NCI-H1105 treated with DMSO at 0.1 percent for 48 hours (cell line): ENCODE data around the gene GLIS1.

Source experiments
- DNase-seq: peaks from one replicate; lab custom pipeline; 2025; lab: John Stamatoyannopoulos, UW

The GLIS1 gene

DNA sequence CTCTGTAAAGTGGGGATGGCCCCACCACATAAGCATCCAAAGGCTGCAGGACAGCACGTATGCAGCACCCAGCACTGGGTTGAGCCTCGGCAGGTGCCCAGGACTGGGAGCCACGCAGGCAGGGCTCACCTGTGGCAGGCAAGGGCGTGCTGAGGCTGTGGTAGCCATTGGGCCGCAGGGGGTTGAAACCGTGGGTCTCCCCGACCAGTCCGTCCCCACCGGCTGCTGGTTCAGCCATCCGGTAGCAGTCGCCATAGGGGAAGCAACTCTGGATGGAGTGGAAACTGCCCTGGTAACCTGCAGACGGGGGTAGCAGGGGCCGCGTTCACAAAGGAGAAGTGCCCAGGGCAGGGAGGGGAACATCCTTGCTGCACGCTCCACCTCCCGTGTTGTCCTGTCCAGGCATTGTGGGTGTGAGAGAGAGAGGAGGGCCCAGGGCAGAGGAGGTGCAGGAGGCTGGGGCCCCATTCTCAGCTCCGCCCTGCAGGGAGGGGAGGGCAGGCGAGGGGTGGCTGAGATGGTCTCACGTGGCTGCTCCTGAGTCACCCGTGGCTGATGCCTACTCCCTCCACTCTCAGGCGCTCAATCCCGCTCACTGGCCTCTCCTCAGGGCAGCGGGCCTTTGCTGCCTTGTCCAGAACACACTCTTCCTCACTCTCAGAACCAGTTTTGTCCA is 229.8 kb downstream of the GLIS1 start:
- no peak for DNase-seq

GRCh38 chr1:53508056-53508990 is 230.6 kb downstream of the GLIS1 start:
- DNase-seq = no peak

GRCh38 chr1:53507116-53507820 is 231.7 kb downstream of the GLIS1 start:
- no peak for DNase-seq

DNA sequence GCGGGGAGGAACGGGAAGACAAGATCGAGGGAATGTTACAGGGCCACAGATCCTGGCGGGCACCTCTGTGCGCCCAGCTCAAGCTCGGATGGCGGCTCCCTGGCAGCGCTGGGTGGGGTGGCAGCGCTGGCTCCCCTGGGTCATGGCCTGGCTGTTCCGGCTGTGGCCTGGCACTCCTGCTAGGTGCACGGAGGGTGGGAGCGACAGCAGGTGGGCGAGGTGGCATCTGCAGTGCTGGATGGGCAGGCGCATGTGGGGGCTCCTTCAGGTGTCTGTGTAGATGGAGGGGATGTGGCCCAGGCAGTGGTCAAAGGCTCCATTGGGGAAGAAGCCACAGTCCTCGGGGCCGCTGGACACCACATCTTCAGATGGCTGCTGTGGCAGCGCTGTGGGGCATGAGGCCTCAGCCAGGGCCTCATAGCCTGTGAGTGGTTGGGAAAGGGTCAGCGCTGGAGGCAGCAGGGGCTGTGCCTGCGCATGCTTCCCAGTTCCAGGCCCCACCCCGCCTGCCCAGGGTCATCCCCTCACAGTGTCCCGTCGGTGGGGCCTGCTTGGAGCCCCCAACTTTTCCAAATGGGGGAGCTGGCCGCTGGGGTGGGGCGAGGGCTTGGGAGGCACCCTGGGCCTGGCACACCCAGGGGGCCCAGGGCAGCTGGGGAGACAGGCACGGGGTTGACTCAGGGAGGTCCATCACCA is 232.5 kb downstream of the GLIS1 start:
- DNase-seq = no peak

GRCh38 chr1:53505891-53506290 is 233.1 kb downstream of the GLIS1 start:
- DNase-seq = no peak

DNA sequence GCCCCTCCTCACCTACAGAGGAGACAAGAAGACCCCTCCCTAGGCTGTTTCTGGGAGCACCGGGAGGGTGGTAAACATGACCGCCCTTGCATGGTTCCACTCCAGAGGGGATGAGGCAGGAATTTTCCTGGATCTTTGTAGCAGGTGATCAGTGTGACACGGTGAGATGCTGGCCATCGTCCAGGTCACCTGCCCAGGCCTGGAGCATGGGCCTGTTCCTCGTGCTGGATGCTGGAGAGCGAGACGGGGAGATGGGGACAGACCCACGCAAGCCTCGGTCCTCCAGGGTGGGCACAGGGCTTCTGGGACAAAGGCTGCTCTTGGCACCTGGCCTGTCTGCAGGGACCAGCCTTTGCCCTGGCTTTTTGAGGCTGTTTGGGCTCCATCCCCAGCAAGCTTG is 233.6 kb downstream of the GLIS1 start:
- peak; percentile 6 for DNase-seq

DNA sequence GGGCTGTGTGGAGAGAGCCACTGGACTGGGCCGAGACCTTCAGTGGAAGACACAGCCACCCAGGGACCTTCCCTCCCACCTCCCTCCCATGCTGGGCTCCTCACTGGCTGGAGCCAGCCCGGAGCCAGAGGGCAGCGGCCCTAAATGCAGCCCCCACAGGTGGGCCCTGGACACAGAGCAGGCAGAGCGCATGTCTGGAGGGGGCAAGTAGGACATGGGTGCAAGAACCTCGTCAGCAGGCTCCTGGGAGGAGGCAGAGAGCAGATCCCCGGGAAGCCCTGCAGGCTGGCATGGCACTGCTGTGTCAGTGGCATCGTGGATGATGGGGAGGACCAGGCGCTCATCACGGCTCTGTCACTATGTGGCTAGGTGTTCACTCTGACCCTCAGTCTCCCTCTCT is 234.1 kb downstream of the GLIS1 start:
- no peak for DNase-seq

DNA sequence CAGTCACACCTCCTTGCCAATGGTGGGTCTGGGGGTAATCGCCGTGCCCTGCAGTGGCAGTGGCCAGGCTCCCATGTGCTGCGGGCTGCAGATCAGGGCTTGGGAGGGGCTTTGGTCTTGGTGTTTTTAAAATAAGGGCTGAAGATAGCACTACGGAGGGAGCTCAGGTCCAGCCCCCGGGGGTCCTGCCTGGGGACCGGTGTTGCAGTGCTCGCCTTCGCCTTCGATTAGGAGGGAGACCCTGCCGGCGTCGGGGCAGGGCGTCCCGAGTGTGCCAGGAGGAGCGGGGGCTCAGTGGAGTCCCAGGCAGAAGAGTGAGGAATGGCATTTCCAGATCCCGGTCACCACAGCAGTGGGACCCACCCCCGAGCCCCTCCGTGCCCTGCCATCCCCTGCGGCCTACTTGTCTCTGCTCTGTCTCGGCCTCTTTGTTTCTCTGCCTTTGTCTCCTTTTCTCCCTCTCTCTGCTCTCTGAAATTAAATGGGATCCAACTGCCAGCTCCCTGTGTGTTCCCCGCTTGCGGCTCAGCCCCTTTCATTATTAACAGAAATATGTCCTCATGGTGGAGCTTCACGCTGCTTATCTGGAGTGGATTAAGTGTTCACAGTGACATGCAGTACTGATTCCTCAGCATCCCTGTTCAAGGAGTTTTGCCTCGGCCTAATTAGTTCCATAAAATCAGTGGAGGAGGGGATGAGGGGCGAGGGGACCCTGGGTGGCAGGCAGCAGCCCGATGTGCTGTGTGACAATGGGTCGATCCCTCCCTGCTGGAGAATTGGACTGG is 235.3 kb downstream of the GLIS1 start:
- DNase-seq = no peak

GRCh38 chr1:53502641-53503432 is 236.1 kb downstream of the GLIS1 start:
- DNase-seq = no peak

GRCh38 chr1:53501065-53502005 is 237.6 kb downstream of the GLIS1 start:
- no peak for DNase-seq

- DNase-seq = no peak
These were observed 238.5 kb downstream of the GLIS1 start for GRCh38 chr1:53500204-53501064.

DNA sequence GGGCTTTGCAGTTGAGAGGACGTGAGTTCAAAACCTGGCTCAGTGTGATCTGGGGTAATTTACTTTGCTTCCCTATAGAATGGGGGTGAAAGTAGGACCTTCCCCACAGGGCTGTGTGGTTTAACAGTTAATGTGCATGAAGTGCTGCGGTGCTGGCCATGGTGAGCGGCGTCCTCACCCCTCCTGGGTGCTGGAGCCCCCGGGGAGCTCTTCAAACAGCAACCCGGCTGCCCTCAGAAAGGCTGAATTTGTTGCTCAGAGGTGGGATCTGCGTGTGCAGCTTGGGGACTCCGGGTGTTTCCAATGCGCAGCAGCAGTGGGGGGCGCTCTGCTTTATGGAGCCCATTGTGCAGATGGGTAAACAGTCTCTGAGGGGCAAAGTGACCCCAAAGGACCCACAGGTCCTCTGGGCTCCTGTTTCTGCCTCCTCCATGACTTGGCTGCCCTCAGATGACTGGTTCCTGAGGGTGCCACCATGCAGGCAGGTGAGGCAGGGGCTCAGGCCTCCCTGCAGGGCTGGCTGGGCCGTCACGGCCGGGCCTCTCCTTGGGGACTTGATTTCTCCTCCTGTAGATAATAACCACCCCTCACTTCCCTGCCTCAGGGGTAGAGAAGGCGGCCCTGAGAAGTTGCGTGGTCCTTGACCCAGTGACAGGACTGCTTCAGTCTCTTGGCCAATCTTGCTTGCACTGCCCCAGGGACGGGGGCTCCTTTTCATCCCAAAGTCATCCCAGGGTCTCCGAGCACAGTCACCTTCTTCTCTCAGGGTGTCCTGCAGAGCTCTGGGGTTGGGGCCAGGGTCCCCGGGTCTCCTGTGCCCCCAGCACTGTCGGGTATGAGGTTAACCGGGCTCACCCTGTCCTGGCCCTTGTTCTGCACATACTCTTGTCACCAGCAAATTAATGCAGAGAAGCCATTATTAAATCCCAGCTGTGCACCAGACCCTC is 239.4 kb downstream of the GLIS1 start:
- DNase-seq = no peak

- DNase-seq = no peak
These were observed 240.3 kb downstream of the GLIS1 start for GRCh38 chr1:53498555-53499131.

GRCh38 chr1:53495633-53496345 is 243.2 kb downstream of the GLIS1 start:
- DNase-seq = no peak

DNA sequence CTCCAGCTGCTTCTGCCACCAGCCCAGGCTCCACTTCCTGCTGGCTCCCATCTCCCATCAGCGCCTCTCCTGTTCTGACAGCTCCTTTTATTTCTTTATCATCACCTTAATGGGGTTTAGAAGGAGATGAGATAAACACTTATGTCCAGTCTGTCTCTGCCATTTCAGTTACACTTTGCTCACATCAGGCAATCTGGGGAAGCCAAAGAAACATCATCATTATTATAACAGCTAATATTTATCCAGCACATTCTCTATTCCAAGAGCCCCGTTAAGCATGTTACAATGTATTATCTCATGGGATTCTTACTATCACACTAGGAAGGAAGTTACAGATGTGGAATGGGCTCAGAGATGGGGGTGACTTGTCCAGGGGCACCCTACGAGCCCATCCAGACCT is 248.6 kb downstream of the GLIS1 start:
- DNase-seq = no peak

DNA sequence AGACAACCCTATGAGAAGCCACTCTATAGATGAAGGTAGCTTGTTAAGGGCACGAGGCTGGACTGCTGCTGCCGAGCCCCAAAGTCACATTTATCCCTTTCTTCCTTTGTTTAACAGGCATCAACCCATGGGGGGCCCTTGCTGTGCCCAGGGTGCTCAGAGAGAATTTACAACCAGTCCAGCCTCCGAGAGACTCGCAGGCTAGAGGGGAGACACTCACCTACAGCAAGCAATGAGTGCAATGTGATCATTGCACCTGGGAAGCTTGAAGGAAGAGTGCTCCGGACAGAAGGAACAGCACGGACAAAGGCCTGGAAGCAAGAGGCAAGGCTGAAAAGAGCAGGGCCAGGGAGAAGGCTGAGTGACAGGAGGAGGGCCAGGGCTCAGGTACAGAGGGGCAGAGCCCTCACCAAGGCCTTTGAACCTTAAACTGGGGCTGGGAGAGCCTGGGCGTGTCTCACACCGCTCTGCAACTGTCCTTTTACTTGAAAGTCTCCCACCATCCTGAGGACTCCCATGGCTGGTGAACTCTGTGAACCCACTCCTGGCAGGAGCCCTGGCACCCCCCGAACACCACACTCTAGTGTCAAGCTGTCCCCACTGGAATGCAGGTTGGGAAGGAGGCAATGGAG is 252.5 kb downstream of the GLIS1 start:
- no peak for DNase-seq
